SIG-M5 (cell line): ENCODE results near the gene MTG2.

Experiments used
- DNase-seq: peaks from one replicate; lab custom pipeline; 2025; lab: John Stamatoyannopoulos, UW

Gene MTG2

GRCh38 chr20:62162765-62163484 is 19.9 kb upstream of the MTG2 start:
- no peak for DNase-seq

- no peak for DNase-seq
Observed at GRCh38 chr20:62163485-62163865, 19.4 kb upstream of the MTG2 start.

- no peak for DNase-seq
Observed at GRCh38 chr20:62163986-62164762, 18.7 kb upstream of the MTG2 start.

GRCh38 chr20:62164879-62165761 is 17.7 kb upstream of the MTG2 start:
- no peak for DNase-seq

GRCh38 chr20:62165762-62166399 is 16.9 kb upstream of the MTG2 start:
- DNase-seq, result no peak

GRCh38 chr20:62167474-62167873 is 15.4 kb upstream of the MTG2 start:
- DNase-seq, result no peak

- no peak for DNase-seq
Observed at GRCh38 chr20:62168061-62168460, 14.8 kb upstream of the MTG2 start.

- no peak for DNase-seq
Observed at GRCh38 chr20:62168890-62169435, 13.9 kb upstream of the MTG2 start.

GRCh38 chr20:62170536-62170935 is 12.3 kb upstream of the MTG2 start:
- DNase-seq, result no peak

- DNase-seq, result no peak
Observed at GRCh38 chr20:62171245-62171644, 11.6 kb upstream of the MTG2 start.

- no peak for DNase-seq
Observed at GRCh38 chr20:62172666-62173065, 10.2 kb upstream of the MTG2 start.

- DNase-seq, result no peak
Observed at GRCh38 chr20:62174021-62174804, 8.6 kb upstream of the MTG2 start.

- DNase-seq, result no peak
Observed at GRCh38 chr20:62174870-62175624, 7.8 kb upstream of the MTG2 start.

GRCh38 chr20:62175711-62176110 is 7.1 kb upstream of the MTG2 start:
- no peak for DNase-seq

- DNase-seq, result no peak
Observed at GRCh38 chr20:62176866-62177265, 6.0 kb upstream of the MTG2 start.

- no peak for DNase-seq
Observed at GRCh38 chr20:62177307-62177706, 5.5 kb upstream of the MTG2 start.

GRCh38 chr20:62178316-62179161 is 4.3 kb upstream of the MTG2 start:
- no peak for DNase-seq

GRCh38 chr20:62179162-62179504 is 3.7 kb upstream of the MTG2 start:
- DNase-seq, result no peak

- DNase-seq, result no peak
Observed at GRCh38 chr20:62181808-62182207, 1.0 kb upstream of the MTG2 start.
